ENCODE data around the gene SGMS2. TPM values are rescaled to one million over a fixed set of nuclear protein-coding genes. Genes with fewer than 3 reads are reported as not detected.

SGMS2 gene
- total and polyA plus RNA-seq, 10 of the 15 experiments (the other 5 are each of a cell fraction or from before 2014, with no cell fraction given) = under 0.01 to 3.2 (median 0.17) TPM; not detected in 4

- TF ChIP-seq HSF1 (IDR thresholded peaks at IDR 0.05; ENCODE audit: low read depth, low read length) (no peak), CBX3 (IDR thresholded peaks at IDR 0.05; ENCODE audit: borderline replicate concordance, low read depth) (no peak), TCF3 (IDR thresholded peaks at IDR 0.05; ENCODE audit: borderline replicate concordance, insufficient read depth, low read depth, low read length) (no peak), TCF12 (IDR thresholded peaks at IDR 0.05; ENCODE audit: low read depth, low read length) (no peak), HCFC1 (IDR thresholded peaks at IDR 0.05; ENCODE audit: low read length) (no peak), TAF1 (IDR thresholded peaks at IDR 0.05; ENCODE audit: borderline replicate concordance, low read depth, low read length) (no peak), E2F8 (IDR thresholded peaks at IDR 0.05; ENCODE audit: low read depth, partially characterized antibody) (no peak)
Measured at GRCh38 chr4:107900067-107900466, 75.3 kb downstream of the SGMS2 start (continued).

- peaks cover 2% of the 10 kb centered on the region; the same call in 2 of the 3 replicates for H3K9me3 ChIP-seq (replicated peaks; ENCODE audit: control insufficient read depth, insufficient read depth, low read length)
- no peak overlapping the region for H3K4me2 ChIP-seq (ENCODE audit: control insufficient read depth, insufficient read depth)
- 54% methylated on average over 3 of the region's 3 CpGs for WGBS (ENCODE audit: insufficient coverage, insufficient replicate concordance, low lambda C conversion rate, missing lambda C conversion rate)
- FAIRE-seq (no peak), ATAC-seq (no peak), DNase-seq (ENCODE audit: low read depth, low spot score) (no peak)
- no peak overlapping the region for H3K4me3 ChIP-seq
- ChIA-PET RAD21 (ENCODE audit: unreplicated experiment) (interaction anchor here (1.2 kb wide), 1 partner anchor 142 kb away, joined by 3 read pairs; no protein-coding TSS in a partner anchor), CTCF (interaction anchor here (0.9 to 1.4 kb wide), 2 partner anchors 9 to 142 kb away, joined by 3 to 7 read pairs; no protein-coding TSS in a partner anchor), POLR2A (no interaction called here), SMC1A (ENCODE audit: uncharacterized antibody, unreplicated experiment) (interaction anchor here (0.7 to 1.3 kb wide), 3 partner anchors 10 to 46 kb away, joined by 3 to 4 read pairs (median 3); no protein-coding TSS in a partner anchor)
- H3K4me1 ChIP-seq (ENCODE audit: control insufficient read depth, insufficient read depth, low read length) = no peaks in the 10 kb centered on the region
- H2AFZ ChIP-seq (ENCODE audit: control insufficient read depth, low read depth, low read length) = no peak overlapping the region
- H3K9ac ChIP-seq (ENCODE audit: control insufficient read depth, insufficient read depth, low read length) = no peak overlapping the region
- no peaks in the 10 kb centered on the region; a peak in 1 of 4 replicates for H3K27me3 ChIP-seq (replicated peaks in 1 of 2; ENCODE audit: control insufficient read depth in 2 of 2, insufficient read depth in 2 of 2, low read length in 1 of 2)
- no TSS peak for BruUV-seq (replicated peaks)
- H4K20me1 ChIP-seq (ENCODE audit: control insufficient read depth, insufficient read depth) = no peaks in the 10 kb centered on the region
- H3K36me3 ChIP-seq (ENCODE audit: control insufficient read depth in 2 of 2, insufficient read depth in 2 of 2, low read length in 1 of 2) = no peaks in the 10 kb centered on the region
- intact Hi-C loops (cut with micrococcal nuclease; ENCODE audit: unreplicated experiment) (no loop called here), in situ Hi-C loops (cut with MboI) (no loop called here)
- H3K79me2 ChIP-seq (ENCODE audit: control insufficient read depth, insufficient read depth, low read length) = no peaks in the 10 kb centered on the region
- H3K27ac ChIP-seq (ENCODE audit: control insufficient read depth, insufficient read depth) = no peak overlapping the region
- TF ChIP-seq IRF5 (IDR thresholded peaks at IDR 0.05; ENCODE audit: borderline replicate concordance) (no peak), REST (IDR thresholded peaks at IDR 0.05; ENCODE audit: low read depth, low read length) (no peak), PKNOX1 (IDR thresholded peaks at IDR 0.05) (no peak), STAT1 (conservative IDR thresholded peaks at IDR 0.05) (no peak), MTA2 (IDR thresholded peaks at IDR 0.05; ENCODE audit: low read depth) (no peak)
Measured at GRCh38 chr4:107900508-107900907, 75.8 kb downstream of the SGMS2 start.
